Pancreas (tissue), 10 donors: ENCODE data around the gene KCNH4. TPM values are rescaled to one million over a fixed set of nuclear protein-coding genes. Genes with fewer than 3 reads are reported as not detected.
"Not testable (repeated sequence)": the region's sequence is repeated elsewhere in the genome, so short reads cannot be mapped to it uniquely, and the experiment has no call there.

Experiments used
- ATAC-seq, 4 donors: fragments of 200-7000 bp; cut with Tn5 transposase; one replicate each; pipeline versions ENCODE4 v1.8.0 to v1.9.1; 2020; ENCODE audit warnings: mild to moderate bottlenecking in 4 of 4, moderate library complexity in 4 of 4
- DNase-seq, 6 donors: peaks; one replicate each; pipeline ENCODE4 v3.0.0-alpha.2; 2020
- FAIRE-seq: peaks from 2 replicates; lab custom pipeline; 2012; peaks lifted over from hg19 to GRCh38; lab: Jason Lieb, UNC
- H3K27ac ChIP-seq, 4 donors: fragments of 200-600 bp; sonication (generic); 1 replicate in 3 of 4; 2 replicates in 1 of 4; pipeline versions ENCODE4 v1.5.0 to v1.8.0; 2020
- H3K27me3 ChIP-seq, 4 donors: fragments of 200-600 bp; one replicate each; pipeline ENCODE4 v1.8.0; 2021
- H3K36me3 ChIP-seq, 3 donors: fragments of 200-600 bp; sonication (generic) in 1 of 3; one replicate each; pipeline versions ENCODE4 v1.5.0 to v1.8.0; 2020 to 2021
- H3K4me1 ChIP-seq, 3 donors: fragments of 200-600 bp; one replicate each; pipeline ENCODE4 v1.8.0; 2021
- H3K4me3 ChIP-seq, 4 donors: fragments of 200-600 bp; sonication (generic) in 2 of 4; one replicate each; pipeline versions ENCODE4 v1.5.0 to v1.8.0; 2020 to 2021
- H3K9me3 ChIP-seq, 4 donors: fragments of 200-600 bp; one replicate each; pipeline ENCODE4 v1.8.0; 2021
- WGBS, 2 donors: extraction: QIAGEN DNeasy Blood & Tissue Kit; methylation state at CpG; one replicate each; pipeline ENCODE4 v1.1.7; 2013; 5-methylcytosine and 5-hydroxymethylcytosine counted together
- intact Hi-C, 3 donors: fragments of 100-400 bp; cut with DNase I; formaldehyde crosslinking; loops; one replicate each; pipeline versions ENCODE4 v1.11.1 to v1.14.2; 2022
- polyA plus RNA-seq, 2 donors: library from polyadenylated mRNA; stranded (reverse); fragments of 200-250 nt; gene quantifications; one replicate each; pipeline ENCODE4 v1.2.3, GENCODE V29; 2013
- total RNA-seq, 6 donors: library from RNA; stranded (reverse); fragmentation: NEBNext Ultra II Directional in 4 of 6; extraction: Animal tissue kit (Norgen Biotek cat#: 25700) in 4 of 6; gene quantifications; one replicate each; pipeline versions ENCODE4 v1.2.1 to v1.2.4, GENCODE V29; 2021 to 2023
- TF ChIP-seq, protein P1 (sequence below), 4 donors: fragments of 200-600 bp; sonication (generic) in 3 of 4; IDR thresholded peaks; one replicate each; pipeline versions ENCODE4 v1.5.0 to v1.8.0; 2021; ENCODE audit warnings: antibody characterized with exemption in 4 of 4
- donor health status: healthy with polysubstance abuse.
- donor health status: DM: no; HTN: no; CAD: no; lungs with moderate emphysema.
- donor health status: DM: no; HTN: no; CAD: no.
- donor health status: control.
- donor health status: control.
- donor health status: Bipolar disorder and iron deficiency.
- donor health status: DM: yes; HTN: yes; CAD: no.
- donor health status: DM: no; HTN: no; CAD: no.
- donor health status: DM: no; HTN: no; CAD: no.
- donor health status: DM: yes; HTN: yes; CAD: no.

KCNH4 gene
- total and polyA plus RNA-seq, 8 donors: 0.03 to 0.14 (median 0.08) TPM; not detected in 1

- peaks cover 0 to 15% (median 12%) of the 10 kb centered on the region in 3 donors for H3K4me1 ChIP-seq
- intact Hi-C loops: no loop called here
- no peaks in the 10 kb centered on the region for H3K36me3 ChIP-seq
- TF ChIP-seq, protein P1, sequence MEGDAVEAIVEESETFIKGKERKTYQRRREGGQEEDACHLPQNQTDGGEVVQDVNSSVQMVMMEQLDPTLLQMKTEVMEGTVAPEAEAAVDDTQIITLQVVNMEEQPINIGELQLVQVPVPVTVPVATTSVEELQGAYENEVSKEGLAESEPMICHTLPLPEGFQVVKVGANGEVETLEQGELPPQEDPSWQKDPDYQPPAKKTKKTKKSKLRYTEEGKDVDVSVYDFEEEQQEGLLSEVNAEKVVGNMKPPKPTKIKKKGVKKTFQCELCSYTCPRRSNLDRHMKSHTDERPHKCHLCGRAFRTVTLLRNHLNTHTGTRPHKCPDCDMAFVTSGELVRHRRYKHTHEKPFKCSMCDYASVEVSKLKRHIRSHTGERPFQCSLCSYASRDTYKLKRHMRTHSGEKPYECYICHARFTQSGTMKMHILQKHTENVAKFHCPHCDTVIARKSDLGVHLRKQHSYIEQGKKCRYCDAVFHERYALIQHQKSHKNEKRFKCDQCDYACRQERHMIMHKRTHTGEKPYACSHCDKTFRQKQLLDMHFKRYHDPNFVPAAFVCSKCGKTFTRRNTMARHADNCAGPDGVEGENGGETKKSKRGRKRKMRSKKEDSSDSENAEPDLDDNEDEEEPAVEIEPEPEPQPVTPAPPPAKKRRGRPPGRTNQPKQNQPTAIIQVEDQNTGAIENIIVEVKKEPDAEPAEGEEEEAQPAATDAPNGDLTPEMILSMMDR (IDR thresholded peaks at IDR 0.05): no peak
- no peaks in the 10 kb centered on the region for H3K27me3 ChIP-seq
- 50 to 52% methylated on average over 17 of the region's 17 CpGs for WGBS, 2 donors
- H3K9me3 ChIP-seq: no peaks in the 10 kb centered on the region
- DNase-seq (no peak), ATAC-seq (no peak), FAIRE-seq (no peak)
- H3K27ac ChIP-seq: no peak overlapping the region
- H3K4me3 ChIP-seq: peak overlapping the region in 3 of 4 donors; percentile 73 to 98 (median 96)
Observed at GRCh38 chr17:42155614-42156045, 25.3 kb downstream of the KCNH4 start.

- Histone ChIP-seq H3K9me3 (no peaks in the 10 kb centered on the region), H3K4me3 (peak overlapping the region; percentile 73 to 98 (median 97)), H3K27me3 (no peaks in the 10 kb centered on the region), H3K4me1 (peaks cover 0 to 15% (median 12%) of the 10 kb centered on the region in 3 donors), H3K27ac (peak overlapping the region; percentile 43 to 55 (median 48)), H3K36me3 (no peaks in the 10 kb centered on the region)
- no peak for DNase-seq
- no peak for FAIRE-seq
- WGBS, 2 donors: 3 to 4% methylated on average over 15 of the region's 15 CpGs
- TF ChIP-seq, protein P1 (IDR thresholded peaks at IDR 0.05): no peak
- peak in 1 of 4 donors; percentile 2 for ATAC-seq
- intact Hi-C loops: no loop called here
Observed at GRCh38 chr17:42153919-42154742, 26.8 kb downstream of the KCNH4 start.

DNA sequence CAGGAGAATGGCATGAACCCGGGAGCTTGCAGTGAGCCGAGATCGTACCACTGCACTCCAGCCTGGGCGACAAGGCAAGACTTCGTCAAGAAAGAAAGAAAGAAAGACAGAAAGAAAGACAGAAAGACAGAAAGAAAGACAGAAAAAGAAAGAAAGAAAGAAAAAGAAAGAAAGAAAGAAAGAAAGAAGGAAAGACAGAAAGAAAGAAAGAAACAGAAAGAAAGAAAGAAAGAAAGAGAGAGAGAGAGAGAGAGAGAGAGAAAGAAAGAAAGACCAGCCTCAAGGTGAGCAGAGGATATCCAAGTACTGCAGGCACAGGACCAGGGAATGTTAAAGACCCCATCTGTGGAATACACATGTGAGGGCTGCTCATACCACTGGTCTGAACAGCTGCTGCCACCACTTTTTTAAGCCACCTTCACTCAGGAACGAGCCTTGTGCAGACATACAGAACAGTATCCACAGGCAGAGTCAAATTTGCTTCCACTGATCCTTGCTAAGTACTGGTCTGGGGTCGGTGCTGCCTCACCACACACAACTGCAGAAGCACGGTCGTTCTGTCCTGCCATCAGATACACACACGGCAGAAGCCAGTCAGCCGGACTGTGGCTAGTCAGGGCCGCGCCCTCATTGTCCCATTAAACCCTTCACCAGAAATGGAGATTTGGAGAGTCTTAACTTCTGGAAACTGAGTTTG, 33.9 kb downstream of the KCNH4 start:
- FAIRE-seq (no peak), DNase-seq (no peak), ATAC-seq (no peak)
- Histone ChIP-seq H3K27me3 (no peaks in the 10 kb centered on the region), H3K4me1 (peaks cover 0 to 8% (median 0%) of the 10 kb centered on the region in 3 donors), H3K36me3 (peaks cover 0 to 2% (median 0%) of the 10 kb centered on the region in 3 donors), H3K9me3 (no peaks in the 10 kb centered on the region), H3K27ac (no peak overlapping the region), H3K4me3 (no peak overlapping the region)
- intact Hi-C loops: no loop called here
- TF ChIP-seq, protein P1 (IDR thresholded peaks at IDR 0.05): no peak
- WGBS, 2 donors: 84 to 88% methylated on average over 13 of the region's 13 CpGs

DNA sequence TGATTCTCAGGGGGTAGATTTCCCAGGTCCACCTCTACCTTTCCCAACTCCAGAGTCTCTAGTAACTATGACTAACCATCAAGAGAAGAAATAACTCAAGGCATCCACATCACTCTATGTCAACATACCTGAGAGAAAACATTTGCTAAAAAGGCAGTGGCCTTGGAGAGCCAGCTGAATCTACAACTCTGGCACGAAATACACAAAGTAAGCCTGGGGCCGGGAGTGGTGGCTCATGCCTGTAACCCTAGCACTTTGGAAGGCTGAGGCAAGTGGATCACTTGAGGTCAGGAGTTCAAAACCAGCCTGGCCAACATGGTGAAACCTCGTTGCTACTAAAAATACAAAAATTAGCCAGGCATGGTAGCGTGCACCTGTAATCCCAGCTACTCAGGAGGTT, 37.8 kb downstream of the KCNH4 start:
- H3K9me3 ChIP-seq, FAIRE-seq, H3K36me3 ChIP-seq, H3K4me3 ChIP-seq, intact Hi-C loops, H3K27me3 ChIP-seq: not testable (repeated sequence)
- WGBS, 2 donors: 35 to 40% methylated on average over 4 of the region's 4 CpGs
- Histone ChIP-seq H3K4me1 (peaks cover 8 to 20% (median 11%) of the 10 kb centered on the region in 3 donors), H3K27ac (peak overlapping the region in 2 of 4 donors; percentile 9 to 22)
- DNase-seq (peak in 2 of 6 donors; percentile 66 to 70), ATAC-seq (peak; percentile 74 to 87 (median 79))

DNA sequence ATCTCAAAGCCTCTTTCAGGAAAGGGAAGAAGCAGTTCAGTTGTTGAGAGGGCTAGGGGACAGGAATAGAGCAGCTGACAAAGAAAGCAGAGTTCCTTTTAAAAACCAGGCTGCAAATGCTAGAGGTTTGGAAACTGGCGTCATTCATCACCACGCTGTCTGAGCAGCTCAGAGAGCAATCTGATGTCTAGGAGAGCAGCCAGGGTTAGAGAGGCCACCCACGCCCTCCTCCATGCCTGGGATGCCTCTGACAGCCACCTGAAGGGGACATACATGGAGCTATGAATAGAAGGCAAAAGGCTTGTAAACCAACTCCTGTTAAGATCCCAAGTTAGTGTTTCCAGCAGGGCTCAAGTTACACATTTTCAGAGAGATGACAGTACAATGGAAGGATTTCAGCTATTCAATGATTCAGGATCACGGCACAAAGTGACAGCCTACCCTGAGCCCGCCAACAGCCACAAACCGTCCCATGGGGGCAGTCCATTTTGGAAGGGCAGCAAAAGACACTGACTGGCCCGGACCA, 38.5 kb downstream of the KCNH4 start:
- H3K36me3 ChIP-seq: no peaks in the 10 kb centered on the region
- FAIRE-seq: no peak
- ATAC-seq: peak in 1 of 4 donors; percentile 18
- H3K9me3 ChIP-seq: no peaks in the 10 kb centered on the region
- peaks cover 14 to 27% (median 15%) of the 10 kb centered on the region in 3 donors for H3K4me1 ChIP-seq
- TF ChIP-seq, protein P1 (IDR thresholded peaks at IDR 0.05): no peak
- intact Hi-C loops: no loop called here
- WGBS, 2 donors: 77 to 80% methylated on average over 7 of the region's 7 CpGs
- H3K4me3 ChIP-seq: no peak overlapping the region
- H3K27me3 ChIP-seq: no peaks in the 10 kb centered on the region
- H3K27ac ChIP-seq: peak overlapping the region in 1 of 4 donors; percentile 22
- DNase-seq: no peak
